ENCODE measurements around the gene AAMP.

The AAMP gene

GRCh38 chr2:218305383-218305782 lies 35.4 kb upstream of the AAMP start:
- WGBS (ENCODE audit: extremely low coverage, insufficient coverage, insufficient read length) = no CpG with 5 or more reads among the region's 5 CpGs
- H4K12ac ChIP-seq (ENCODE audit: low read depth, low read length) = no peak overlapping the region
- H2BK5ac ChIP-seq (ENCODE audit: low read depth, low read length, poor library complexity) = no peak overlapping the region
- H3K4ac ChIP-seq (ENCODE audit: low read depth, low read length) = no peak overlapping the region
- no peak overlapping the region for H2BK12ac ChIP-seq (ENCODE audit: low read length)
- no peak overlapping the region for H3K23ac ChIP-seq (ENCODE audit: low read length)
- no peak overlapping the region for H4K91ac ChIP-seq (ENCODE audit: low read depth, low read length)
- no peaks in the 10 kb centered on the region for H3K79me1 ChIP-seq (ENCODE audit: low read length)
- H3K4me1 ChIP-seq (ENCODE audit: control insufficient read depth in 1 of 2, insufficient read depth in 2 of 2, low read length in 2 of 2) = no peaks in the 10 kb centered on the region
- H3K27me3 ChIP-seq (ENCODE audit: insufficient read depth, low read length) = no peaks in the 10 kb centered on the region
- no peaks in the 10 kb centered on the region for H3K9me3 ChIP-seq (ENCODE audit: insufficient read depth, low read depth, low read length)
- H3K9ac ChIP-seq (ENCODE audit: low read length) = no peak overlapping the region
- no peak overlapping the region for H3K4me2 ChIP-seq (ENCODE audit: low read length)
- H4K8ac ChIP-seq (ENCODE audit: low read depth, low read length) = no peak overlapping the region
- H3K36me3 ChIP-seq (ENCODE audit: control insufficient read depth in 1 of 2, insufficient read depth in 2 of 2, low read length in 2 of 2) = no peaks in the 10 kb centered on the region
- H2BK120ac ChIP-seq (ENCODE audit: insufficient read depth, low read length, poor library complexity) = no peak overlapping the region
- peaks cover 1% of the 10 kb centered on the region for H3K79me2 ChIP-seq (ENCODE audit: control insufficient read depth, insufficient read depth, low read length, poor library complexity)
- no peak overlapping the region for H2AFZ ChIP-seq (ENCODE audit: insufficient read depth, low read length, poor library complexity)
- DNase-seq = no peak
- no peak overlapping the region for H3K18ac ChIP-seq (ENCODE audit: low read length)
- H3K27ac ChIP-seq (ENCODE audit: low read depth, low read length) = no peak overlapping the region
- no peak overlapping the region for H3K4me3 ChIP-seq (ENCODE audit: low read depth, low read length)
- no peak overlapping the region for H2AK5ac ChIP-seq (ENCODE audit: low read length)
- no peak overlapping the region for H3K14ac ChIP-seq (ENCODE audit: low read length)

- Histone ChIP-seq H3K27me3 (ENCODE audit: insufficient read depth, low read length) (no peaks in the 10 kb centered on the region), H4K12ac (ENCODE audit: low read depth, low read length) (no peak overlapping the region), H3K18ac (ENCODE audit: low read length) (no peak overlapping the region), H2BK12ac (ENCODE audit: low read length) (no peak overlapping the region), H3K4me1 (ENCODE audit: control insufficient read depth in 1 of 2, insufficient read depth in 2 of 2, low read length in 2 of 2) (peaks cover 4% of the 10 kb centered on the region in 2 experiments), H3K4me2 (ENCODE audit: low read length) (no peak overlapping the region), H4K8ac (ENCODE audit: low read depth, low read length) (no peak overlapping the region), H2AFZ (ENCODE audit: insufficient read depth, low read length, poor library complexity) (no peak overlapping the region), H3K9ac (ENCODE audit: low read length) (no peak overlapping the region), H3K27ac (ENCODE audit: low read depth, low read length) (no peak overlapping the region), H3K4me3 (ENCODE audit: low read depth, low read length) (no peak overlapping the region), H3K4ac (ENCODE audit: low read depth, low read length) (no peak overlapping the region), H2BK120ac (ENCODE audit: insufficient read depth, low read length, poor library complexity) (no peak overlapping the region), H3K36me3 (ENCODE audit: control insufficient read depth in 1 of 2, insufficient read depth in 2 of 2, low read length in 2 of 2) (no peaks in the 10 kb centered on the region), H3K14ac (ENCODE audit: low read length) (no peak overlapping the region), H2AK5ac (ENCODE audit: low read length) (no peak overlapping the region), H3K79me1 (ENCODE audit: low read length) (no peaks in the 10 kb centered on the region), H4K91ac (ENCODE audit: low read depth, low read length) (no peak overlapping the region), H3K23ac (ENCODE audit: low read length) (no peak overlapping the region), H3K79me2 (ENCODE audit: control insufficient read depth, insufficient read depth, low read length, poor library complexity) (peaks cover 1% of the 10 kb centered on the region), H3K9me3 (ENCODE audit: insufficient read depth, low read depth, low read length) (no peaks in the 10 kb centered on the region), H2BK5ac (ENCODE audit: low read depth, low read length, poor library complexity) (no peak overlapping the region)
- DNase-seq = peak; percentile 92 to 99
- no CpG with 5 or more reads among the region's 9 CpGs for WGBS (ENCODE audit: extremely low coverage, insufficient coverage, insufficient read length)
These were observed 31.4 kb upstream of the AAMP start for GRCh38 chr2:218301176-218301819.

DNA sequence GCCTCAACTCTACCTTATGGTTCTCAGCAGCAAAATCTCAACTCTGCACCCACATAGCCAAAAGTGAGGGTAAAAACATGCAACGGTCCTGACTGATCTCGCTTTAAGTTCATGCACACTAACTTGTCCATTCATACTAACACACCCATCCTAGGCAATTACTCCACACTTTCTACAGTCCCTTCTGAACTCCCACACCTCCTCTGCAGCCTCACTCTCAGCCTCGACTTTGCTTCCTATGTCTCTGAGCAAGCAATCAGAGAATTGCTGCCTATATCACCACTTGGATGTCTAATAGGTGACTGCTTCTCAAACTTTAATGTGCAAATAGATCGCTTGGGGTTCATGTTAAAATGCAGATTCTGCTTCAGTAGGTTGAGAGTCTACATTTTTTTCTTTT lies 30.2 kb upstream of the AAMP start:
- Histone ChIP-seq H2AK5ac (ENCODE audit: low read length) (no peak overlapping the region), H3K4me3 (ENCODE audit: low read depth, low read length) (no peak overlapping the region), H3K9ac (ENCODE audit: low read length) (no peak overlapping the region), H3K18ac (ENCODE audit: low read length) (no peak overlapping the region), H2BK12ac (ENCODE audit: low read length) (no peak overlapping the region), H3K79me2 (ENCODE audit: control insufficient read depth, insufficient read depth, low read length, poor library complexity) (peaks cover 1% of the 10 kb centered on the region), H4K91ac (ENCODE audit: low read depth, low read length) (no peak overlapping the region), H4K8ac (ENCODE audit: low read depth, low read length) (no peak overlapping the region), H2BK5ac (ENCODE audit: low read depth, low read length, poor library complexity) (no peak overlapping the region), H2AFZ (ENCODE audit: insufficient read depth, low read length, poor library complexity) (no peak overlapping the region), H4K12ac (ENCODE audit: low read depth, low read length) (no peak overlapping the region), H3K27ac (ENCODE audit: low read depth, low read length) (no peak overlapping the region), H3K14ac (ENCODE audit: low read length) (no peak overlapping the region), H3K4ac (ENCODE audit: low read depth, low read length) (no peak overlapping the region), H3K36me3 (ENCODE audit: control insufficient read depth in 1 of 2, insufficient read depth in 2 of 2, low read length in 2 of 2) (no peaks in the 10 kb centered on the region), H3K23ac (ENCODE audit: low read length) (no peak overlapping the region), H3K4me2 (ENCODE audit: low read length) (no peak overlapping the region), H3K9me3 (ENCODE audit: insufficient read depth, low read depth, low read length) (no peaks in the 10 kb centered on the region), H2BK120ac (ENCODE audit: insufficient read depth, low read length, poor library complexity) (no peak overlapping the region), H3K27me3 (ENCODE audit: insufficient read depth, low read length) (no peaks in the 10 kb centered on the region), H3K4me1 (ENCODE audit: control insufficient read depth in 1 of 2, insufficient read depth in 2 of 2, low read length in 2 of 2) (peaks cover 8 to 11% of the 10 kb centered on the region in 2 experiments), H3K79me1 (ENCODE audit: low read length) (peaks cover 4% of the 10 kb centered on the region)
- WGBS (ENCODE audit: extremely low coverage, insufficient coverage, insufficient read length) = no CpG with 5 or more reads among the region's 4 CpGs
- no peak for DNase-seq

DNA sequence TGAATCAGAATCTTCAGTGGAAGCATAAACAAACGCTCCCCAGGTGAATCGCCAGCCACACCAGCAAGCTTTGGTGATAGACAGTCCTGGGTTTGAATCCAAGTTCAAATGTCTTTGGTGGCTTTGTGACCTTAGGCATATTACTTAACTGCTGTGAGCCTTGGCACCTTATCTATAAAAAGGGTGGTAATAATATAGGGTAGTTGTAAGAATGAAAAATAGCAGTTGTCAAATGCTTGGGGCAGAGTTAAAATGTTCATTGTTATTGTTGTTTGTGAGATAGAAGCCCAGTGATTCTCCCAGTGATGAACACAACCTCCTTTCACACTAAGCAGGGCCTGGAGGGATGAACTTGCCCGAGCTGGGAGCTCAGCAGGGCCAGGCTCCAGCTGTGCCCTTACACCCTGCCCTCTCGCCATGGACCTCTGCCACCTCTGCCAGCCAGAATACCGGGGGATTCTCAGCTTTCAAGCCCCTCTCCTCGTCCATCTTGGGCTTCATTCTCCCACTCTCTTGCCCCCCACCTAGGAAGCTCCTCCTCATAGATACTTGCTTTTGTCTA lies 28.5 kb upstream of the AAMP start:
- Histone ChIP-seq H2AK5ac (ENCODE audit: low read length) (no peak overlapping the region), H3K27me3 (ENCODE audit: insufficient read depth, low read length) (no peaks in the 10 kb centered on the region), H3K79me2 (ENCODE audit: control insufficient read depth, insufficient read depth, low read length, poor library complexity) (peaks cover 1% of the 10 kb centered on the region), H3K4me3 (ENCODE audit: low read depth, low read length) (no peak overlapping the region), H2BK12ac (ENCODE audit: low read length) (no peak overlapping the region), H4K91ac (ENCODE audit: low read depth, low read length) (peak overlapping the region; percentile 7), H3K27ac (ENCODE audit: low read depth, low read length) (peak overlapping the region; percentile 2), H3K18ac (ENCODE audit: low read length) (no peak overlapping the region), H4K8ac (ENCODE audit: low read depth, low read length) (no peak overlapping the region), H3K79me1 (ENCODE audit: low read length) (peaks cover 10% of the 10 kb centered on the region), H3K23ac (ENCODE audit: low read length) (no peak overlapping the region), H3K9ac (ENCODE audit: low read length) (no peak overlapping the region), H3K4me1 (ENCODE audit: control insufficient read depth in 1 of 2, insufficient read depth in 2 of 2, low read length in 2 of 2) (peaks cover 18 to 23% of the 10 kb centered on the region in 2 experiments), H2AFZ (ENCODE audit: insufficient read depth, low read length, poor library complexity) (no peak overlapping the region), H3K14ac (ENCODE audit: low read length) (no peak overlapping the region), H4K12ac (ENCODE audit: low read depth, low read length) (no peak overlapping the region), H2BK120ac (ENCODE audit: insufficient read depth, low read length, poor library complexity) (no peak overlapping the region), H3K4ac (ENCODE audit: low read depth, low read length) (no peak overlapping the region), H3K36me3 (ENCODE audit: control insufficient read depth in 1 of 2, insufficient read depth in 2 of 2, low read length in 2 of 2) (no peaks in the 10 kb centered on the region), H2BK5ac (ENCODE audit: low read depth, low read length, poor library complexity) (no peak overlapping the region), H3K4me2 (ENCODE audit: low read length) (no peak overlapping the region), H3K9me3 (ENCODE audit: insufficient read depth, low read depth, low read length) (no peaks in the 10 kb centered on the region)
- no peak for DNase-seq
- WGBS (ENCODE audit: extremely low coverage, insufficient coverage, insufficient read length) = no CpG with 5 or more reads among the region's 6 CpGs

Measured in trophoblast cell (in vitro differentiated cells and primary cell).